SK-N-SH treated with all-trans-retinoic acid at 6 μM for 48 hours (cell line): ENCODE data around the gene AMPD1.

Source experiments
- ATAC-seq: fragments of 200-7000 bp; cut with Tn5 transposase; 3 replicates; pipeline ENCODE4 v1.9.1; 2020; ENCODE audit warnings: mild to moderate bottlenecking, moderate library complexity
- ARNTL ChIP-seq: fragments of 450-650 bp; formaldehyde crosslinking; IDR thresholded peaks from 2 replicates; pipeline ENCODE4 v1.5.0; 2020; ENCODE audit warnings: low read depth, mild to moderate bottlenecking, moderate library complexity, borderline replicate concordance
- BACH2 ChIP-seq: fragments of 250-450 bp; sonication (Bioruptor Pico); IDR thresholded peaks from 2 replicates; pipeline ENCODE4 v1.9.0; 2021; ENCODE audit warnings: mild to moderate bottlenecking, borderline replicate concordance
- CSDC2 ChIP-seq: fragments of 250-450 bp; sonication (Bioruptor Pico); IDR thresholded peaks from 2 replicates; pipeline ENCODE4 v1.5.0; 2020; ENCODE audit warnings: mild to moderate bottlenecking, moderate library complexity
- GLIS3 ChIP-seq: fragments of 250-450 bp; sonication (Bioruptor Pico); IDR thresholded peaks from 2 replicates; pipeline ENCODE4 v1.5.0; 2020; ENCODE audit warnings: mild to moderate bottlenecking, moderate library complexity
- ISL1 ChIP-seq: fragments of 250-450 bp; sonication (Bioruptor Pico); IDR thresholded peaks from 2 replicates; pipeline ENCODE4 v2.1.2; 2022; ENCODE audit warnings: mild to moderate bottlenecking, moderate library complexity
- OSR1 ChIP-seq: fragments of 250-450 bp; sonication (Bioruptor Pico); IDR thresholded peaks from 2 replicates; pipeline ENCODE4 v1.8.0; 2022; ENCODE audit warnings: moderate library complexity, mild to moderate bottlenecking, inconsistent platforms
- PATZ1 ChIP-seq: fragments of 250-450 bp; sonication (Bioruptor Pico); IDR thresholded peaks from 2 replicates; pipeline ENCODE4 v1.8.0; 2020; ENCODE audit warnings: mild to moderate bottlenecking, moderate library complexity, borderline replicate concordance
- RARB ChIP-seq: fragments of 250-450 bp; sonication (Bioruptor Pico); IDR thresholded peaks from 2 replicates; pipeline ENCODE4 v1.8.0; 2021; ENCODE audit warnings: mild to moderate bottlenecking, moderate library complexity
- SNAI2 ChIP-seq: fragments of 250-450 bp; sonication (Bioruptor Pico); IDR thresholded peaks from 2 replicates; pipeline ENCODE4 v1.5.0; 2020; ENCODE audit warnings: mild to moderate bottlenecking, moderate library complexity
- TCF4 ChIP-seq: fragments of 250-450 bp; sonication (Bioruptor Pico); IDR thresholded peaks from 2 replicates; pipeline ENCODE4 v1.8.0; 2021; ENCODE audit warnings: mild to moderate bottlenecking, moderate library complexity, borderline replicate concordance
- TOX ChIP-seq: fragments of 250-450 bp; sonication (Bioruptor Pico); IDR thresholded peaks from 2 replicates; pipeline ENCODE4 v1.8.0; 2021; ENCODE audit warnings: mild to moderate bottlenecking, moderate library complexity, borderline replicate concordance
- ZC3H10 ChIP-seq: fragments of 250-450 bp; sonication (Bioruptor Pico); IDR thresholded peaks from 2 replicates; pipeline ENCODE4 v1.5.1; 2021; ENCODE audit warnings: mild to moderate bottlenecking, moderate library complexity
- ZFP3 ChIP-seq: fragments of 250-450 bp; sonication (Bioruptor Pico); IDR thresholded peaks from 2 replicates; pipeline ENCODE4 v1.5.0; 2020; ENCODE audit warnings: mild to moderate bottlenecking, moderate library complexity
- ZFP30 ChIP-seq: fragments of 450-650 bp; formaldehyde crosslinking; IDR thresholded peaks from 2 replicates; pipeline ENCODE4 v1.5.0; 2022; ENCODE audit warnings: mild to moderate bottlenecking, moderate library complexity
- ZNF565 ChIP-seq: fragments of 450-650 bp; formaldehyde crosslinking; conservative IDR thresholded peaks from 2 replicates; pipeline ENCODE4 v1.5.0; 2020; ENCODE audit warnings: low read depth, mild to moderate bottlenecking, moderate library complexity
- ZNF70 ChIP-seq: fragments of 450-650 bp; formaldehyde crosslinking; IDR thresholded peaks from 2 replicates; pipeline ENCODE4 v1.5.0; 2020; ENCODE audit warnings: mild to moderate bottlenecking, moderate library complexity
- ZNF8 ChIP-seq: fragments of 450-650 bp; formaldehyde crosslinking; IDR thresholded peaks from 2 replicates; pipeline ENCODE4 v1.5.0; 2020; ENCODE audit warnings: mild to moderate bottlenecking, moderate library complexity
- TF ChIP-seq, protein P1 (sequence below): fragments of 250-450 bp; sonication (Bioruptor Pico); IDR thresholded peaks from 2 replicates; pipeline ENCODE4 v1.5.1; 2020; ENCODE audit warnings: low read depth, mild to moderate bottlenecking, moderate library complexity
- TF ChIP-seq, protein P2 (sequence below): fragments of 250-450 bp; sonication (Bioruptor Pico); IDR thresholded peaks from 2 replicates; pipeline ENCODE4 v1.5.1; 2021; ENCODE audit warnings: mild to moderate bottlenecking, moderate library complexity
- TF ChIP-seq, protein P3 (sequence below): fragments of 250-450 bp; sonication (Bioruptor Pico); IDR thresholded peaks from 2 replicates; pipeline ENCODE4 v1.5.0; 2020; ENCODE audit warnings: mild to moderate bottlenecking, moderate library complexity

AMPD1 gene

GRCh38 chr1:114740331-114740730, 45.0 kb upstream of the AMPD1 start:
- no peak for ATAC-seq
- no peak for TF ChIP-seq TOX (CRISPR knock-in tag)
- TF ChIP-seq, protein P1, sequence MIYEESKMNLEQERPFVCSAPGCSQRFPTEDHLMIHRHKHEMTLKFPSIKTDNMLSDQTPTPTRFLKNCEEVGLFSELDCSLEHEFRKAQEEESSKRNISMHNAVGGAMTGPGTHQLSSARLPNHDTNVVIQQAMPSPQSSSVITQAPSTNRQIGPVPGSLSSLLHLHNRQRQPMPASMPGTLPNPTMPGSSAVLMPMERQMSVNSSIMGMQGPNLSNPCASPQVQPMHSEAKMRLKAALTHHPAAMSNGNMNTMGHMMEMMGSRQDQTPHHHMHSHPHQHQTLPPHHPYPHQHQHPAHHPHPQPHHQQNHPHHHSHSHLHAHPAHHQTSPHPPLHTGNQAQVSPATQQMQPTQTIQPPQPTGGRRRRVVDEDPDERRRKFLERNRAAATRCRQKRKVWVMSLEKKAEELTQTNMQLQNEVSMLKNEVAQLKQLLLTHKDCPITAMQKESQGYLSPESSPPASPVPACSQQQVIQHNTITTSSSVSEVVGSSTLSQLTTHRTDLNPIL (CRISPR knock-in tag), result no peak
- no peak for TF ChIP-seq ISL1 (CRISPR knock-in tag)
- no peak for TF ChIP-seq ZNF565 (CRISPR knock-in tag)
- TF ChIP-seq, protein P2, sequence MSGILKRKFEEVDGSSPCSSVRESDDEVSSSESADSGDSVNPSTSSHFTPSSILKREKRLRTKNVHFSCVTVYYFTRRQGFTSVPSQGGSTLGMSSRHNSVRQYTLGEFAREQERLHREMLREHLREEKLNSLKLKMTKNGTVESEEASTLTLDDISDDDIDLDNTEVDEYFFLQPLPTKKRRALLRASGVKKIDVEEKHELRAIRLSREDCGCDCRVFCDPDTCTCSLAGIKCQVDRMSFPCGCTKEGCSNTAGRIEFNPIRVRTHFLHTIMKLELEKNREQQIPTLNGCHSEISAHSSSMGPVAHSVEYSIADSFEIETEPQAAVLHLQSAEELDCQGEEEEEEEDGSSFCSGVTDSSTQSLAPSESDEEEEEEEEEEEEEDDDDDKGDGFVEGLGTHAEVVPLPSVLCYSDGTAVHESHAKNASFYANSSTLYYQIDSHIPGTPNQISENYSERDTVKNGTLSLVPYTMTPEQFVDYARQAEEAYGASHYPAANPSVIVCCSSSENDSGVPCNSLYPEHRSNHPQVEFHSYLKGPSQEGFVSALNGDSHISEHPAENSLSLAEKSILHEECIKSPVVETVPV (CRISPR knock-in tag), result no peak
- TF ChIP-seq ZC3H10 (CRISPR knock-in tag), result no peak
- no peak for TF ChIP-seq ARNTL (CRISPR knock-in tag)
- TF ChIP-seq BACH2 (CRISPR knock-in tag), result no peak
- TF ChIP-seq ZFP3 (CRISPR knock-in tag), result no peak
- TF ChIP-seq, protein P3, sequence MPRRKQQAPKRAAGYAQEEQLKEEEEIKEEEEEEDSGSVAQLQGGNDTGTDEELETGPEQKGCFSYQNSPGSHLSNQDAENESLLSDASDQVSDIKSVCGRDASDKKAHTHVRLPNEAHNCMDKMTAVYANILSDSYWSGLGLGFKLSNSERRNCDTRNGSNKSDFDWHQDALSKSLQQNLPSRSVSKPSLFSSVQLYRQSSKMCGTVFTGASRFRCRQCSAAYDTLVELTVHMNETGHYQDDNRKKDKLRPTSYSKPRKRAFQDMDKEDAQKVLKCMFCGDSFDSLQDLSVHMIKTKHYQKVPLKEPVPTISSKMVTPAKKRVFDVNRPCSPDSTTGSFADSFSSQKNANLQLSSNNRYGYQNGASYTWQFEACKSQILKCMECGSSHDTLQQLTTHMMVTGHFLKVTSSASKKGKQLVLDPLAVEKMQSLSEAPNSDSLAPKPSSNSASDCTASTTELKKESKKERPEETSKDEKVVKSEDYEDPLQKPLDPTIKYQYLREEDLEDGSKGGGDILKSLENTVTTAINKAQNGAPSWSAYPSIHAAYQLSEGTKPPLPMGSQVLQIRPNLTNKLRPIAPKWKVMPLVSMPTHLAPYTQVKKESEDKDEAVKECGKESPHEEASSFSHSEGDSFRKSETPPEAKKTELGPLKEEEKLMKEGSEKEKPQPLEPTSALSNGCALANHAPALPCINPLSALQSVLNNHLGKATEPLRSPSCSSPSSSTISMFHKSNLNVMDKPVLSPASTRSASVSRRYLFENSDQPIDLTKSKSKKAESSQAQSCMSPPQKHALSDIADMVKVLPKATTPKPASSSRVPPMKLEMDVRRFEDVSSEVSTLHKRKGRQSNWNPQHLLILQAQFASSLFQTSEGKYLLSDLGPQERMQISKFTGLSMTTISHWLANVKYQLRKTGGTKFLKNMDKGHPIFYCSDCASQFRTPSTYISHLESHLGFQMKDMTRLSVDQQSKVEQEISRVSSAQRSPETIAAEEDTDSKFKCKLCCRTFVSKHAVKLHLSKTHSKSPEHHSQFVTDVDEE (CRISPR knock-in tag), result no peak
- no peak for TF ChIP-seq RARB (CRISPR knock-in tag)
- TF ChIP-seq GLIS3 (CRISPR knock-in tag), result no peak
- no peak for TF ChIP-seq TCF4 (CRISPR knock-in tag)
- no peak for TF ChIP-seq PATZ1 (CRISPR knock-in tag)
- TF ChIP-seq ZNF70 (CRISPR knock-in tag), result no peak
- TF ChIP-seq ZFP30, result no peak
- TF ChIP-seq CSDC2 (CRISPR knock-in tag), result no peak
- no peak for TF ChIP-seq ZNF8 (CRISPR knock-in tag)
- no peak for TF ChIP-seq SNAI2

DNA sequence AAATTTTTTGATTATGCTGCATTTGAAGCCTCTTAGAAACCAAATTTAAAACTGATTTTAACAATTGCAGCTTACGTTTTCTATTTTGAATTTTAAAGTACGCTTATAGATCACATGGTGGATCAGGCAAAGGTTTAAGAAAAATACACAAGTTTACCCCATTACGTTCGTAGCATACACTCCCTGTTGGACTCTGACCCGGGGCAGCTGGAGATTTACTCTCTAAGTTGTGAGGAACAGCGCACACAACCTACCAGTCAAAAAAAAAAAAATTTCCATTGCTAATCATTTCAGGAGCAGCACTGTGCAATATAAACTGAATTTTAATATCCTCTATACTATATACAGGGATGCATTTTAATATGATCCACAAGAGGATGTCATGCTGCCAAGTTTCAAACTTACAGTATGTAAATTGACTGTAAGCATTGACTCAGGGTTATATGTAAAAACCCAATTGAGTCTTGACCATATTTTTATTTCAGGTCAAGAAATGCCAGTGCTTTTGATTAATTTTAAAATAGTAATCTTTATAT, 42.0 kb upstream of the AMPD1 start:
- TF ChIP-seq, protein P1 (CRISPR knock-in tag), result no peak
- TF ChIP-seq OSR1, result no peak
- no peak for TF ChIP-seq PATZ1 (CRISPR knock-in tag)
- no peak for TF ChIP-seq BACH2 (CRISPR knock-in tag)
- no peak for TF ChIP-seq TCF4 (CRISPR knock-in tag)
- no peak for TF ChIP-seq ZFP3 (CRISPR knock-in tag)
- TF ChIP-seq GLIS3 (CRISPR knock-in tag), result no peak
- TF ChIP-seq ARNTL (CRISPR knock-in tag), result no peak
- no peak for TF ChIP-seq RARB (CRISPR knock-in tag)
- no peak for ATAC-seq
